ENCODE results near the gene PIP5KL1.

The PIP5KL1 gene, protein sequence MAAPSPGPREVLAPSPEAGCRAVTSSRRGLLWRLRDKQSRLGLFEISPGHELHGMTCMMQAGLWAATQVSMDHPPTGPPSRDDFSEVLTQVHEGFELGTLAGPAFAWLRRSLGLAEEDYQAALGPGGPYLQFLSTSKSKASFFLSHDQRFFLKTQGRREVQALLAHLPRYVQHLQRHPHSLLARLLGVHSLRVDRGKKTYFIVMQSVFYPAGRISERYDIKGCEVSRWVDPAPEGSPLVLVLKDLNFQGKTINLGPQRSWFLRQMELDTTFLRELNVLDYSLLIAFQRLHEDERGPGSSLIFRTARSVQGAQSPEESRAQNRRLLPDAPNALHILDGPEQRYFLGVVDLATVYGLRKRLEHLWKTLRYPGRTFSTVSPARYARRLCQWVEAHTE

DNA sequence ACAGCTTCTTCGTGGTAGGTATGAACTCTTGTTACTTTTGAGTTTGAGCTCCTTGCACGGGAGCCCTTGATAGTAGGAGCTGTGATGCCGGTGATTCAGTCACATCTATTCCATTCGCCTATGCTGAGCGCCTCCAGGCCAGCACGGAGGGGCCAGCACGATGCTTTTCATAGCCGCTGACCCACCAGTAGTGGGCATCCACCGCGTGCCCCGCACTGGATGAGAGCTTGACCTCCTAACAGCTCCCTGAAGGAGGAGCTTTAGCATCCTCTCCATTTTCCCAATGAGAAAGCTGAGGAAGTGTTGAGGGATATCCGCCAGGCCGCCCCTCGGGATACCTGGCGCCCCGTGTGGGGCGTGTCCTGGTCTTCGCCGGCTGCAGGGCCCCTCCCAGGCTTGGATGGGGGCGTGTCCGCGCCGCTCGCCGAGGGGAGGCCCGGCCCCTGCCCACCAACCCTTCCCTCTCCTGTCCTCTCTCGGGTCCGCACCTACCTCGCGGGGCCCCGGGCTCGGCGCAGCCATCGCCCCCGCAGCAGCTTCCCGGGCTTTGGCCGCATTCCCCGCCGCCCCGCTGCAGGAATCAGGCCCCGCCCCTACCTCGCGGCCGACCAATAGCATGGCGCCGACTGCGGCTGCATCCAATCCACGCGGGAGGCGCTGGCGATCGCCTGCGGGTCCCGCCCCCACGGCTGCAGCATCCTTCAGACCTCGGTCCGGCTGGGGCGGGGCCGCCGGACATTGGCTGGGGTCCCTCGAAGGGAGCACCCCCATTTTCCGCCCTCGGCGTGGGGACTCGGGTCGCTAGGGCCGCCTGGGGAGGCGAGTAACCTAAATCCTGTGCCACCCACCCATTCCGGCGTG, at the start of gene PIP5KL1:
TSS of gene PIP5KL1 (minus strand) at position 547 of the 861 bp plus-strand sequence. CDS start at position 522, 25 bp downstream.
- peak in 1 of 3 donors; percentile 62 for DNase-seq (ENCODE audit: low read depth in 2 of 3, low spot score in 1 of 3)

DNA sequence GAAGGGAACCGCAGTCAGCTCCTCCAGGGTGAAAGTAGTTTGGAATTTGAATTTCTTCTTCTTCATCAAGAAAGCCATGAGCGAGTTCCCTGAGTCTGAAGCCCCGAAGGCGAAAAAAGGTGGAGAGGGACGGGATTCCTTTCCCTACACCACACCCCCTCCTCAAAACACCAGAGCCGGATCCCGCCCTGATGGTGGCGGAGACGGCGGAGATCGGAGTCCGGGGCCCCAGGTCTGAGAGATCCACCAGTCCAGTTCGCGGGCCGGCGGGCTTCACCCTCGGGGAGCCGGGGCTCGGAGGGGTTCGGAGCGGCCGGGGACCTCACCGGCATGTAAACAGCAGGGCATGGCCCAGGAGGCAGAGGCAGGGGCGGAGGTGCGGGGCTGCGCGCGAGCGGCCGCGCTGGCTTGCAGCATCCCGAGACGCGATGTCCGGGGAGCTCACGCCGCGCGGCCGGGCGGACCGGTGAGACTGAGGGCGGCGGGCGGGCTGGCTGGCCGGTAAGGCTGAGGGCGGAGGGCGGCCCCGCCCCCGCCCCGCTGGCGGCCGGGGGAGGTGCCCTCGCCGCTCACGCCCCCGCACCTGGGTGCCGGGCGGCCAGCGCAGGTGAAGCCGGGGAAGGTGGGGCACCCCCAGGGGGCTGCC, 49.6 kb upstream of the PIP5KL1 start:
- DNase-seq (ENCODE audit: low read depth in 2 of 3, low spot score in 1 of 3) = no peak

DNA sequence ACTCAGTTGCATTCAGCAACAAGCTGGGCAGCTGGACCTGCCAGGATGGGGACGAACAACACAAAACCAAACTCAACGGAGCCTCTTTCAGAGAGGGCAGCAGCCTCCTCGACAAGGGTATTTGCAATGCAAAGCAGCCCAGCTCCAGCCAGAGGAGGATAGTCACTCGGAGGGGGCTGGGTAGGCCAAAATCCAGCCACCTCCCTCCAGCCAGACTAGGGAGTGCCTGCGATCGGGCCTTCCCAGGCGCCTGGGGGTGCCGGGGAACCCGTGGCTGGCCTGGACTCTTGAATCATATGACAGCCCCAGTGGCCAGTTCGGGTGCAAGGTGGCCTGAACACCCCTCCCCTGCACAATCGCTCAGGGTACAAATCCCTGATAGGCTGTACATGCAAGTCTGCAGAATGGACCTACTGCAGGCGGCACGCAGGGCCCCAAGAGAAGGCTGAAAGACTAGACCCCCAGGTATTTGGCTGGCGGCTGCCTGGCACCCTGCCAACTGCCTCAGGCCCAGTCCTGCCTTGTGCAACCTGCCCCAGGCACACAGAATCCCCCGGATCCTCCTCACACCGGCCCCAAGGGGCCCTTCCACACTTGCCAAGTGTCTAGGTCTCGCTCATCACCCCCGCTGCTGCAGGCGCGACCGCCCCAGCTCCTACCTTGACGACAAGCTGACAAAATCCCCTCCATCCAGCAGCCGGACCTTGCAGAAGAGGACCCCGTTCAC, 48.9 kb upstream of the PIP5KL1 start:
- DNase-seq (ENCODE audit: low read depth in 2 of 3, low spot score in 1 of 3) = no peak

DNA sequence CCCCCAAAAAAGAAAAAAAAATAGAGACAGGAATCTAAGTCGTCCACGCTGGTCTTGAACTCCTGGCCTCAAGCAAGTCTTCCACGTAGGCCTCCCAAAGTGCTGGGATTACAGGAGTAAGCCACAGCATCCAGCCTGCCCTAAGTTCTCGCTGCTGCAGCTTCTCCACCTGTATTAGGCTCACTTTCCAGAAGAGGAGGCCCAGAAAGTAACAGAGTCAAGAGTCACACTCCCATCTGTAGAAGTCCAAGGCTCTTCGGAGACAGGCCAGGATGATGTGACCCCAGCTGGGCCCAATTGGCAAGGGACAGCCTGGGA, 48.4 kb upstream of the PIP5KL1 start:
- no peak for DNase-seq (ENCODE audit: low read depth in 2 of 3, low spot score in 1 of 3)

DNA sequence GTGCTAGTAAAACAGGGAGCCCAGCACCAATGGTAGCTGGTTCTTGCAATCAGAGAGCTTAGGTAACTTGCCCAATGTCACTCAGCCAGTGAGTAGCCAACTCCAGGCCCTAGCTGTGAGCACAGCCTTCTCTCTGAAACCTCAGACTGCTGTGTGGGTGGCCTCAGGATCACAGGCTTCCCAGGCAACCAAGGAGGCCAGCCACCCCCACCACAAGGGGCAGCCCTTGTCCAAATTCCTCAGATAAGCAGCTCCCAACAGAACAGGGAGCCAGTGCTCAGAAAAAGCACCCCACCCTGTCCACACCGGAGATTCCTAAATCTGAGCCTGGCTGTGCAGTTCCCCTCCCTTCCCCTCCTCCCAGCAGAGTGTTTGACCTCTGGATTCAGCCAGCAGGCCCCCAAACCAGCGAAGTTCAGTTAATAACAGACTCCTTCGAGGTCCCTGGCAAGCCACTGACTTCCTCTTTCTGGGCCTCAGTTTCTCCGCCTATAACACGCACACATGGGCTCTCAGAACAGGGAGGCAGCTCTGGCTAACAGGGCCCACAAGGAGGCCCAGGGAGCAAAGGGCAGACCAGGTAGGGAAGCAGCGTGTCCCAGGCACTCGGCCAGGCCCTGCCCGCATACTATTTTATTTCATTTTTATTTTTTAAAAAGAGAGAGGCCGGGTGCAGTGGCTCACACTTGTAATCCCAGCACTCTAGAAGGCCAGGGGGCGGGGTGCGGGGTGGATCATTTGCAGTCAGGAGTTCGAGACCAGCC, 47.5 kb upstream of the PIP5KL1 start:
- no peak for DNase-seq (ENCODE audit: low read depth in 2 of 3, low spot score in 1 of 3)

DNA sequence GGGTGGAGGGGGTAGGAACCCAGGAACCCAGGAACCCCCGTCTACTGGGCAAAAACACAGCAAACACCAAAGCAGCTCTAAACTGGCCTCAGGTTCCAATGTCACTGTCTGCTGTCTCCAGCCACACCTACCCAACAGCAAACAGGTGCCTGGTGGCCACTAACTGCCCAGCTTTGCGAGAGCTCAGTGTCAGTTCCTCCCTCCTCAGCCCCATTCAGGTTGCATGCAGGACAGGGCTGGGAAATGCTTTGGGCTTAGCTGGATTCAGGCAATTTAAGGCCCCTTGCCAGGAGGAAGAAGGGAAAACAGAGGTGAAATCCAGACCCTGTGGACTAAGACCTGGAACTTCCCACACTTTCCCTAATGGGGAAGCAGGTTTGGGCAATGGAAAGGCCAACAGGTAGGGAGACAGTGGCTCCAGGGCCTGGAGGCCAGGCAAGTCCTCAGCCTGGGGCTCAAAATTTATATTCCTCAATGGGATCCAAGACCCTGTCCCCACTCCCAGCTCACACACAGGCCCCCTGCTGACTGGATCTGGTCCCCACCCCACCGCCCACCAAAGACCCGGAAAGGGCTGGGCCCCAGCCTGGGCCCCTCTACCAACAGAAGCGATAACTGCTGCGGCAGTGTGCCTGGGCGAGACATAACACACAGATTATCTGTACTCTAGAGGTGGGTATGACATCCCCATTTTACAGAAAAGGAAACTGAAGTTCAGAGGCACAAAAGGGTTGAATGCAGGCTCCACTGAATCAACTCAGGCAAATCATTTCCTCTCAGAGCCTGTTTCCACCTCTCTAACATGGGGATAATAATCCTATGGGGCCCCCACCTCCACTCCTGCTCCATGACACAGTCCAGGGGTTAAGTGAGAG, 46.7 kb upstream of the PIP5KL1 start:
- DNase-seq (ENCODE audit: low read depth in 2 of 3, low spot score in 1 of 3) = no peak

DNA sequence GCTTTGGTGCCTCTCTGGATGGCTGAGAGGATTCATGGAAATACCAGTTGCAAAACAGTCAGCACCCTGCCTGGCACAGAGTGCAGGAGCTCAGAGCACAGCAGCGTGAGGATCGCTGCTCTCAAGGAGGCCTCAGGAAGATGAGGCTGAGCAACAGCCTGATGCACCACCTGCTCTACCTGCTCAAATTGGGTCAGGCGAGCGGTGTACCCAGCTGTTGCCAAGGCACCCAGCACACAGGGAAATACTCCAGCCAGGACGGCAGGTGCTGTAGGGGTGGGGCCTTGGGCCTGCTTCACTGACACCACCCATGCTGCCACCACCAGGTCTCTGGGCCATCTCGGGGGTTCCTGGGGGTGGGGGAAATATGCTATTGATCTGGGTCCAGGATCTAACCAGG, 45.9 kb upstream of the PIP5KL1 start:
- DNase-seq (ENCODE audit: low read depth in 2 of 3, low spot score in 1 of 3) = no peak

DNA sequence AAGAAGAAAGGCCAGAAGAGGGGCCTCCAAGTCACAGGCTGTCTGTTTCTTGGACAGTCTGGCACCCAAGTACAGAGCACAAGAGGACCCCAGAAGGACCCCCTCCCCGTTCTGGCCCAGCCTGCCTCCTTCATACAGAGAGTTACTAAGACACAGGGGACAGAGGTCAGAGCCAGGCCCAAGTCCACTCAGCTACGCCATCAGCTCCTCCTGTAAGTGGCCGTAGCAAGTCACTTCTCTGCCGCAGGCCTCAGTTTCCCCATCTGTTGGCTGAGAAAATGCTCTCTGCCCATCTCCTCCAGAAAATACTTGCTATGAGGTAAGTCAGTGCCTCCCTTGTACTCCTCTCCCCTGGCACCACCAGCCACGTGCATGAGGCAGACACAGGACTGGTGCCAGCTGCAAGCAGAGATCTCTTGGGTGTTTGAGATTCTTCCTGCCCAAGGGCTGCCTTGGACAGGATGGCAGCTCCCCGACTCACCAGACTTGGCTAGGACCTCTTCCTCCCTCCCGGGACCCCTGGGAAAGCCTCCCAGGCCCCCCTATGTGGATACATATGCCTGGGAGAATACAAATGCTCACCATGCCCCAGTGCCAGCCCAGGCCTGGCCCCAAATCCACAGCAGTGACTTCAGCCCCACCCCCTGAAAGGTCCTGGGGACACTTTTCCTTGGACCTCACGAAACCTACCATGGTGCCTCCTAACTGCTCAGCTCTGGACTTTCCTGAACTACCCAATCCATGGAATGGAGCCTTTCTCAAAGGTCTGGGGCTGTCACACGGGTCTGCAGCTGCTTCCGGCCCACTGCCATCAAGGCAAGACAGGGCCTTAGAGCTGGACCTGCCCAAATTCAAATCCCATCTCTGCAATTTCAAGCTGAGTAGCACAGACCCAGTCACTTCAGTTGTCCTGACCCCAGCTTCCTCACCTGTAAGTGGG, 45.1 kb upstream of the PIP5KL1 start:
- DNase-seq (ENCODE audit: low read depth in 2 of 3, low spot score in 1 of 3) = no peak

DNA sequence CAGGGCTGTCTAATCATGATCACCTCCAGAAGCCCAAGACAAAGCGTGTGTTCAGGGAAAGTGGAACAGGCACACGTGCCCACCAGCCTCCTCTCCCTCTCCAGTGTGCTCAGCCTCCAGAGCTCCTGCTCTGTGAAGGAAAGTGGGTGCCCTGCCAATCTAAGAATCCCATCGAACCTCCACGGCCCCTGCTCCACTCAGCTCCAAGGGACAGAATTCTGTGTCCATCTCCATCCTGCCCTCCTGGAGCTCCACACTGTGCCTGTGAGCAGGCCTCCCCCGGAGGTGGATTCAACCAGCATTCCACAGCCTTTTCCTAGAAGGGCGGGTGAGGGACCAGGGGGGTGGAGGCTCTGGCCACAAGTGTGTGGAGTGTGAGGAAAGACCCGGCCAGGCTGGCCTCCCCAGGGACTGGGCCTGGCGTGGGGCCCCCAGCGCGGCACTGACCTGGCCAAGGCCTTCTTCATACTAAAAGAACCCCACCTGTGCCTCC, 44.2 kb upstream of the PIP5KL1 start:
- DNase-seq (ENCODE audit: low read depth in 2 of 3, low spot score in 1 of 3) = no peak

DNA sequence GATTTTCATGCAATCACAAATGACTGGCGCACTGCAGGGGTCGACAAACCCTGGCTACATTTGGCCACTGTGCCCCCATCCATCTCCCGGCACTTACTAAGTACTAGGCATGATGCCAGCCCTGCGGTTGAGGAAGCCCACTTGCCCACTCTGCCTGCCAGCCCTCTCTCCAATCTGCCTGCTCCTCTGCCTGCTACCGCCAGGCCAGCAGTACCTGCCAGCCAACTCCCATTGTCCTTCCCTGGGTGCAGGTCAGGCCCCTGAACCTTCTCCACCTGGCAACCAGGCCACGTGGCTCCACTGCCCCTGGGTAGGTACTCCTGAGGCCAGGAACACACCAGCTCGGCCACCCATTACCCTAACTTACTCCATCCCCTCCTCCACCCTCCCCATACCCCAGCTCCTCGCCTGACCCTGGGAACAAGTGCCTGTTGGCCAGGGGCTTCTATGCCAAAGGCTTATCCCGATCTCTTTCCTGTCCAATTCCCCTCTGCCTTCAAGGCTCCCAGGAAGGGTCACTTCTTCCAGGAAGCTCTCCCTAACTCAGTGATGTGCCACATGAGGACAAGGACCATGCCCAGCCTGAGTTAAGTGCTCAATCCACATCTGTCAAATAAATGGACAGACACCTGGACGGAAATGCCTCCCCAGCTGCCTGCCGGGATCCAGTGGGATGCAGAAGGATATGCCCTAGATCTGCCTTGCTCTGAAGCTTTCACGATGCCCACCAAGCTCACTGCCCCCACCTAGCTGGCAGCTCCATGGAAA, 43.6 kb upstream of the PIP5KL1 start:
- DNase-seq (ENCODE audit: low read depth in 2 of 3, low spot score in 1 of 3) = no peak

DNA sequence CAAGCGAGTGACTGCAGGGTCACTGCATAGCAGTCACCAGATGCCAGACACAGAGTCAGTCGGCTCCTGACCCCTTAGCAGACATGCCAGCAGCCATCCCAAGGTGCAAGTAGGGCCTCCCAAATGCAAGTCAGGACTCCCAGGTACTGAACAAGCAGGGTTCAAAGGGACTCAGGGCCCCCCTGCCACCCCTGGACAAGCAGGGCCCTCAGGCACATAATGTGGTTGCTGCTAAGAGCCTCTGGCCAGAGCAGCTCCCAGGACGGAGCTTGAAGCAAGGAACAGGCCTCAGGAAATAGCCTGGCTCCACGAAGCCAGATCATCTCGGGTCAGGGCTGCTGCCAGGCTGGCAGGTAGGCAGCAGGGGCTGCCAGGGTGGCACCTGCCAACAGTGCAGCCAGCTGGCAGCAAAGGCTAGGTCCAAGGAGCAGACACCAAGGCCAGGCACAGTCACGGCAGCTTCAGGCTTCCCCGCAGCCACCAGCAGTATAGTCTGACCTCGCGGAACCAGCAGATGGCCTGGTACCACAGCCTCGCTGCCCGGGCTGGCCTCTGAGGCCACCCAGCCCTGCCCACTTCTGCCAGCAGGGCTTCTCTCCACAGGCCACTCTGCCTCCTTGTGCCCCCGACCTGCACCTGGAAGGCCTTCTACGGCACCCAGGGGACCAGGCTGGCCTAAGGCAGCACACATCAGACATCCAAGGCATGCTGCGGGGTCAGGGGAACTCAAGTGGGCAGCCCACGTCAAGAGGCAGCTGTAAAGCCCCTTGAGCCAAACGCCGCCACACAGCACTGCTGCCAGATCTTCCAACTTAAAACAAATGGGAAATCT, 42.8 kb upstream of the PIP5KL1 start:
- no peak for DNase-seq (ENCODE audit: low read depth in 2 of 3, low spot score in 1 of 3)

DNA sequence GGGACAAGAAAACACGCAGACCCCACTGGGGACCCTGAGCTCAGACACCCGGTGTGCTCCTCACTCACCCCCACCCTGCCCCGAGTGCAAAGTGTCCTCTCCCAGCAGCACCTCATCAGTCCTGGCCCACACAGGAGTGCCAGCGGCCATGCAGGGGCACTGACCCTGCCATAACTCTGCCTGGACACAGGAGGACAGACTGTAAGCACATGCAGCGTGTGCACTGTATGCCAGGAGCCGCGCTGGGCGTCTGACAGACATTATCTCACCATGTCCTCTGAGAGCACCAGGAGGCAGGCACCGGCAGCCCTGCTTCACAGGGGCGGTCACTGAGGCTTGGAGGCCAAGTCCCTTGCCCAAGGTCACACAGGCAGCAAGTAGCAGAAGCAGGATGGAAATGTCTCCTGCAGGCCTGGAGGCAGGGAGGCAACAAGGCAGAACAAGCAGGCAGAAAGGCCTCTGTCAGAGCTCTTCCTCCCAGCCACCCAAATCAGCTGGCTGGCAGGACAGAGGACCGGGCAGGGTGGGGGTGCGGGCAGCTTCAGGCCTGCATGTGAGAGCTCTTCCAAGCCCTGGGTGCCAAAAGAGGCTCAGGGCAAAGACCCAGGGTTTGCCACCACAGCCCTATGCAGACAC, 41.8 kb upstream of the PIP5KL1 start:
- DNase-seq (ENCODE audit: low read depth in 2 of 3, low spot score in 1 of 3) = no peak

DNA sequence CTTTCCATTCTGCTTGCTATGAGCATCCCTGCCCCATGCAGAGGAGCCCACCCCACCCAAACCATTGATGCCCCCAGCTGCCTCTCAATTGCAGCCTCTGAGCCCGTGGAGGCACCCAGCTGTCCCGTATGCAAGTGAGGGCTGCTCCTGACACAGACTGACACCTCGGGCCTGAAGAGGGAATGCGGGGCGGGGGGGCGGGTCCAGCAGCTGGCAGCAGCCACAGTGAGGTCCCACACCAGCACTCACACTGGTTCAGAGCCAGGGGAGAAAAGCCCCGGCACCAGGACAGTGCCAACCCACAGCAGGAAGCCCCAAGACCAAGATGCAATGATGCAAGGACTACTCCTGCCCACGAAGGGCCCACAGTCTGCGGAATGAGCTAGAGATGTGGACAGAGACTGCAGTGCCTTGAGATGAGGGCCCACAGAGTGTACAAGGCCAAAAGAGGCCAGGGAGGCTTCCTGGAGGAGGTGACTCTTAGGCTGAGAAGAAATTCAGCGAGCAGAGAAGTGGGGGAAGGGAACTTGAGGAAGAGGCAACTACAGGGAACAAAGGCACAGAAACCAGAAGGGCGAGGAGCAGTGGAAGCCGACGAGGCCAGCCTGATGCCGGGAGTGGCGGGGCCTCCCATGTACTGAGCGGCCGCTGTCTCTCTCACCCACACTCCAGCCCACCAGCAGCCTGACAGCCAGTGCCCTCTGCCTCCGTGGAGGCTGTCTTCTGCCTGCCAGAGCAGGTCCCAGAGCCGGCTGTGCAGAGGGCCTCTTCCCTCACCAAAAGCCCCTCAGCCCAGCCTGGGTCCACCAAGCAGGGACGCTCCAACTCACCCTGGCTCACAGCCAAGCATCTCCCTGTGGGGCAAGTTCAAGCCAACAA, 41.0 kb upstream of the PIP5KL1 start:
- DNase-seq (ENCODE audit: low read depth in 2 of 3, low spot score in 1 of 3) = no peak

DNA sequence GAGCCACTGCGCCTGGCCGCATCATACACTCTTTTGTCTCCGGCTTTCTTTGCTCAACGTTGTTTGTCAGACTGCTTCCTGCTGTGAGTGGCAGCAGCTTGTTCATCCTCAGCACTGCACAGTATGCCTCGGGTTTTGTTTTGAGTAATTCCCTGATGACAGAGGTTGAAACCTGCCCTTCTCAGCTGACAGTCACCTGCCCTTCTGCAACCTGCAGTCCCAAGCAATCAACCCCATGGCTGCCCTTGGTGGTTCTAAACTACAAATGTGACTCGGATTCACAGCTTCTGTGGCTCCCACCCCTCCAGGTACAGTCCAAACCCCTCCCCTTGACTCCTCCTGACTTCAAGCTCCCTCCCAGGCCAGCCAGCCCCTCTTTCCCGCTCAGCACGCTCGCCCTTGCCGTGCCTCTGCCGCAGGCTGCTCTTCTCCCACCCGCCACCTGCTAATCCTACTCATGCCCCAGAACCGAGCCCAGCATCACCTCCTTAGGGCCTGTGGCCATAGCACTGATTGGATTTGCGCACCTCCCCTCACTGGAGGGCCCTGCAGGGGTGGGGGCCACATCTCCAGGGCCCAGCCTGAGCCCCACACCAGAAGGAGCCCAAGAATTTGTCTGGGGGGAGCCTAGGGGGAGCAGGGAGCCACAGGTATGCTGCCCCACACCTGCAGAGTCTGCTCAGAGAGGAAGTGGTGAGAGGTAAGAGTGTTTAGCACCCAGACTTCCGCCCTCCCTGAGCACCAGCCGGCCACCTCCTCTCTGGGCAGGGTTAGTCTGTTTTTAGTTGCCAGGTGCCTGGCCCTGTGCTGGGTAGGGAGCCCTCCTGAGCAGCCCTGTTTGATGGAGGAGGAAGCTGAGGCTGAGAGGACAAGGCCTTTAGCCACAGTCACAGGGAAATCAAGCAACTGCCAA, 40.1 kb upstream of the PIP5KL1 start:
- peak; percentile 55 to 74 (median 72) for DNase-seq (ENCODE audit: low read depth in 2 of 3, low spot score in 1 of 3)

Measured in stimulated activated CD4-positive, alpha-beta T cell treated with anti-CD3 and anti-CD28 coated beads, Interleukin-12 subunit alpha, Interleukin-12 subunit beta, amount 100 ng/mL, for 48 hours (primary cell).